Panc1 (cell line): ENCODE measurements around the gene EPHA10.

Experiments
- CTCF ChIP-seq: fragments of 450-650 bp; IDR thresholded peaks from 2 replicates; pipeline ENCODE4 v1.5.1; 2017; ENCODE audit warnings: mild to moderate bottlenecking
- POLR2AphosphoS5 ChIP-seq: IDR thresholded peaks from 2 replicates; pipeline ENCODE4 v1.6.1; 2012; ENCODE audit warnings: mild to moderate bottlenecking, low read depth, low read length, moderate library complexity
- SIN3A ChIP-seq: IDR thresholded peaks from 2 replicates; pipeline ENCODE4 v1.6.1; 2012; ENCODE audit warnings: low read depth, mild to moderate bottlenecking, low read length, moderate library complexity, borderline replicate concordance; ENCODE audit not compliant: insufficient read depth
- TCF7L2 ChIP-seq: IDR thresholded peaks from 2 replicates; pipeline ENCODE4 v1.6.1; 2011; ENCODE audit warnings: mild to moderate bottlenecking, low read depth, low read length, inconsistent platforms

- TF ChIP-seq CTCF: peak; percentile 90
- TF ChIP-seq POLR2AphosphoS5: no peak
- TF ChIP-seq SIN3A: no peak
- TF ChIP-seq TCF7L2: peak; percentile 89
Measured at GRCh38 chr1:37682334-37682987, 82.5 kb downstream of the EPHA10 start.
